ENCODE measurements around the gene PSMD6. TPM values are rescaled to one million over a fixed set of nuclear protein-coding genes. Genes with fewer than 3 reads are reported as not detected.

PSMD6 gene
- polyA plus RNA-seq, 3 donors, result 54.6 to 135 (median 101) TPM

DNA sequence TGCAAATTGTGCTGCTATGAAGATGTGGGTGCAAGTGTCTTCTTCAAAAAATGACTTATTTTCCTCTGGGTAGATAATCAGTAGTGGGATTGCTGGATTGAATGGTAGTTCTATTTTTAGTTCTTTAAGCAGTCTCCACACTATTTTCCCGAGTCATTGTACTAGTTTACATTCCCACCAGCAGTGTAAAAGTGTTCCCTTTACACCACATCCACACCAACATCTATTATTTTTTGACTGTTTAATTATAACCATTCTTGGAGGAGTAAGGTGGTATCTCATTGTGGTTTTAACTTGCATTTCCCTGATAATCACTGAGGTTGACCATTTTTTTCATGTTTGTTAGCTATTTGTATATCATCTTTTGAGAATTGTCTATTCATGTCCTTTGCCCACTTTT is 19.7 kb upstream of the PSMD6 start:
- TF ChIP-seq, protein P1, sequence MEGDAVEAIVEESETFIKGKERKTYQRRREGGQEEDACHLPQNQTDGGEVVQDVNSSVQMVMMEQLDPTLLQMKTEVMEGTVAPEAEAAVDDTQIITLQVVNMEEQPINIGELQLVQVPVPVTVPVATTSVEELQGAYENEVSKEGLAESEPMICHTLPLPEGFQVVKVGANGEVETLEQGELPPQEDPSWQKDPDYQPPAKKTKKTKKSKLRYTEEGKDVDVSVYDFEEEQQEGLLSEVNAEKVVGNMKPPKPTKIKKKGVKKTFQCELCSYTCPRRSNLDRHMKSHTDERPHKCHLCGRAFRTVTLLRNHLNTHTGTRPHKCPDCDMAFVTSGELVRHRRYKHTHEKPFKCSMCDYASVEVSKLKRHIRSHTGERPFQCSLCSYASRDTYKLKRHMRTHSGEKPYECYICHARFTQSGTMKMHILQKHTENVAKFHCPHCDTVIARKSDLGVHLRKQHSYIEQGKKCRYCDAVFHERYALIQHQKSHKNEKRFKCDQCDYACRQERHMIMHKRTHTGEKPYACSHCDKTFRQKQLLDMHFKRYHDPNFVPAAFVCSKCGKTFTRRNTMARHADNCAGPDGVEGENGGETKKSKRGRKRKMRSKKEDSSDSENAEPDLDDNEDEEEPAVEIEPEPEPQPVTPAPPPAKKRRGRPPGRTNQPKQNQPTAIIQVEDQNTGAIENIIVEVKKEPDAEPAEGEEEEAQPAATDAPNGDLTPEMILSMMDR (IDR thresholded peaks at IDR 0.05), result no peak
- Histone ChIP-seq H3K9me3 (replicated peaks in 1 of 2; ENCODE audit: control insufficient read depth in 1 of 2, insufficient read depth in 1 of 2, low read length in 2 of 2) (no peaks in the 10 kb centered on the region), H2AFZ (ENCODE audit: insufficient read depth, low read depth, low read length, poor library complexity, severe bottlenecking) (no peak overlapping the region), H3K36me3 (replicated peaks in 1 of 2; ENCODE audit: control insufficient read depth in 1 of 2, insufficient read depth in 2 of 2, low read length in 2 of 2) (no peaks in the 10 kb centered on the region), H3K9ac (ENCODE audit: insufficient read depth, low read length, poor library complexity, severe bottlenecking) (no peak overlapping the region), H3K27ac (ENCODE audit: low read depth in 1 of 2, low read length in 2 of 2) (no peak overlapping the region), H4K20me1 (ENCODE audit: insufficient read depth, low read length) (no peaks in the 10 kb centered on the region), H3K4me3 (replicated peaks in 1 of 3; ENCODE audit: low read depth in 2 of 3, low read length in 3 of 3) (no peak overlapping the region), H3K4me2 (replicated peaks; ENCODE audit: extremely low read depth, low read length, poor library complexity, severe bottlenecking) (no peak overlapping the region), H3K4me1 (ENCODE audit: control insufficient read depth in 1 of 2, insufficient read depth in 2 of 2, low read length in 2 of 2) (peaks cover under 1 to 2% of the 10 kb centered on the region in 2 donors), H3K27me3 (ENCODE audit: control insufficient read depth in 2 of 2, insufficient read depth in 2 of 2, low read length in 2 of 2) (peaks cover 2 to 6% of the 10 kb centered on the region in 2 donors), H3K79me2 (ENCODE audit: insufficient read depth, low read length) (no peaks in the 10 kb centered on the region)
- WGBS (ENCODE audit: insufficient coverage), result no CpG with 5 or more reads among the region's 1 CpG
- DNase-seq, result no peak
- no peaks in the 10 kb centered on the region for H3K36me3 Mint-ChIP-seq
- peaks cover 4 to 13% (median 8%) of the 10 kb centered on the region in 3 donors for H3K27me3 Mint-ChIP-seq (ENCODE audit: low read depth in 3 of 3)
- H3K4me1 Mint-ChIP-seq, result peaks cover 7% of the 10 kb centered on the region
- intact Hi-C loops (cut with micrococcal nuclease), result no loop called here
- H3K4me3 Mint-ChIP-seq, result no peak overlapping the region
- no peak overlapping the region for H3K27ac Mint-ChIP-seq
- peaks cover 0 to 4% (median 0%) of the 10 kb centered on the region in 7 donors for H3K9me3 Mint-ChIP-seq

DNA sequence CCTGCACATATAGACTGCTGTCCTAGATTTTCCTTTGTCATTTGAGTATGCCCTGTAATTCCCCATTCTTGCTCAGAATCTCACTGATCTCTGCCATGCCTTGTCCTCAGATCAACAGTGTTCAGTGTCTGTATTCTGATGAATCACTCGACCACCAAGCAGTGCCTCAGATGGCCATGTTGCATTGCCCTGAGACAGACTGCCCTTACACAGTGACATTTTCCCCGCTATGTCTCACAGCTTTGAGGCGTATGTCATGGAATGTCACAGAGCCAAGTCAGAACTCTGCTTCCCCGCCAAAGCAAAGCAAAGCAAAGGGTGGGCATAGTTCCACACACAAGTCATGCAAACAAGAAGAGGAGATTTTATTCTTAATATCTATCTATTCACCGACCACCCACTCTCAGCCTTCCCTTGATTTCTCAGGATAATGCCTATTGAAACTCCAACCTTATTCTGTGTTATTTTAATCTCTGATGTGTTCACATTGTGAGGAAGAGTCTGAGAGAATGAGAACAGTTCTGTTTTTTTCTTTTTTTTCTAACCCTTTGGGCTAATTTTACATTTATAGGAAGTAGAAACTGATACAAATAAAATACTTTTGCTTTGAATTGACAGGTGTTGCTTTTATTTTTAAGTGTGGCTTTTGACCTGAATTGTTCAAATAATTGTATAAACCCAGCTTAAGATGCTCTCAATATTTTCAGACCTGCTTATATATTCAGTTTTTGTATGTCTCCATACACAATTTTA is 16.9 kb upstream of the PSMD6 start:
- Histone ChIP-seq H3K4me2 (replicated peaks; ENCODE audit: extremely low read depth, low read length, poor library complexity, severe bottlenecking) (no peak overlapping the region), H3K27me3 (ENCODE audit: control insufficient read depth in 2 of 2, insufficient read depth in 2 of 2, low read length in 2 of 2) (peaks cover 0 to 2% of the 10 kb centered on the region in 2 donors), H3K4me1 (ENCODE audit: control insufficient read depth in 1 of 2, insufficient read depth in 2 of 2, low read length in 2 of 2) (no peaks in the 10 kb centered on the region), H3K4me3 (replicated peaks in 1 of 3; ENCODE audit: low read depth in 2 of 3, low read length in 3 of 3) (no peak overlapping the region), H4K20me1 (ENCODE audit: insufficient read depth, low read length) (no peaks in the 10 kb centered on the region), H3K9ac (ENCODE audit: insufficient read depth, low read length, poor library complexity, severe bottlenecking) (no peak overlapping the region), H2AFZ (ENCODE audit: insufficient read depth, low read depth, low read length, poor library complexity, severe bottlenecking) (no peak overlapping the region), H3K79me2 (ENCODE audit: insufficient read depth, low read length) (no peaks in the 10 kb centered on the region), H3K9me3 (replicated peaks in 1 of 2; ENCODE audit: control insufficient read depth in 1 of 2, insufficient read depth in 1 of 2, low read length in 2 of 2) (no peaks in the 10 kb centered on the region), H3K27ac (ENCODE audit: low read depth in 1 of 2, low read length in 2 of 2) (no peak overlapping the region), H3K36me3 (replicated peaks in 1 of 2; ENCODE audit: control insufficient read depth in 1 of 2, insufficient read depth in 2 of 2, low read length in 2 of 2) (no peaks in the 10 kb centered on the region)
- Mint-ChIP-seq H3K36me3 (no peaks in the 10 kb centered on the region), H3K27ac (peak overlapping the region in 1 of 7 donors; percentile 18), H3K4me1 (peaks cover 3% of the 10 kb centered on the region), H3K4me3 (no peak overlapping the region), H3K27me3 (ENCODE audit: low read depth in 3 of 3) (peaks cover 4 to 15% (median 11%) of the 10 kb centered on the region in 3 donors), H3K9me3 (peaks cover 0 to 4% (median 0%) of the 10 kb centered on the region in 7 donors)
- WGBS (ENCODE audit: insufficient coverage), result 75% methylated on average over 2 of the region's 5 CpGs
- DNase-seq, result no peak
- intact Hi-C loops (cut with micrococcal nuclease), result loop anchor here in 1 of 2 donors (10.0 kb wide), 1 partner anchor 445 kb away; no protein-coding TSS in a partner anchor
- TF ChIP-seq, protein P1 (IDR thresholded peaks at IDR 0.05), result no peak

All from CD14-positive monocyte (primary cell).